GM19193 (cell line): ENCODE data around the gene CAPN14.

Experiments used
- POLR2A ChIP-seq: IDR thresholded peaks from 4 replicates; pipeline ENCODE4 v1.6.1; 2011; ENCODE audit not compliant: insufficient read depth, insufficient read length; ENCODE audit errors: extremely low read depth

The CAPN14 gene, protein sequence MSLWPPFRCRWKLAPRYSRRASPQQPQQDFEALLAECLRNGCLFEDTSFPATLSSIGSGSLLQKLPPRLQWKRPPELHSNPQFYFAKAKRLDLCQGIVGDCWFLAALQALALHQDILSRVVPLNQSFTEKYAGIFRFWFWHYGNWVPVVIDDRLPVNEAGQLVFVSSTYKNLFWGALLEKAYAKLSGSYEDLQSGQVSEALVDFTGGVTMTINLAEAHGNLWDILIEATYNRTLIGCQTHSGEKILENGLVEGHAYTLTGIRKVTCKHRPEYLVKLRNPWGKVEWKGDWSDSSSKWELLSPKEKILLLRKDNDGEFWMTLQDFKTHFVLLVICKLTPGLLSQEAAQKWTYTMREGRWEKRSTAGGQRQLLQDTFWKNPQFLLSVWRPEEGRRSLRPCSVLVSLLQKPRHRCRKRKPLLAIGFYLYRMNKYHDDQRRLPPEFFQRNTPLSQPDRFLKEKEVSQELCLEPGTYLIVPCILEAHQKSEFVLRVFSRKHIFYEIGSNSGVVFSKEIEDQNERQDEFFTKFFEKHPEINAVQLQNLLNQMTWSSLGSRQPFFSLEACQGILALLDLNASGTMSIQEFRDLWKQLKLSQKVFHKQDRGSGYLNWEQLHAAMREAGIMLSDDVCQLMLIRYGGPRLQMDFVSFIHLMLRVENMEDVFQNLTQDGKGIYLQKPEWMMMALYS

GRCh38 chr2:31217465-31218200 lies at the start of gene CAPN14:
TSS of gene CAPN14 (minus strand) at chr2:31217515. CDS start at chr2:31205447, 12,068 bp downstream.
- no peak for TF ChIP-seq POLR2A

DNA sequence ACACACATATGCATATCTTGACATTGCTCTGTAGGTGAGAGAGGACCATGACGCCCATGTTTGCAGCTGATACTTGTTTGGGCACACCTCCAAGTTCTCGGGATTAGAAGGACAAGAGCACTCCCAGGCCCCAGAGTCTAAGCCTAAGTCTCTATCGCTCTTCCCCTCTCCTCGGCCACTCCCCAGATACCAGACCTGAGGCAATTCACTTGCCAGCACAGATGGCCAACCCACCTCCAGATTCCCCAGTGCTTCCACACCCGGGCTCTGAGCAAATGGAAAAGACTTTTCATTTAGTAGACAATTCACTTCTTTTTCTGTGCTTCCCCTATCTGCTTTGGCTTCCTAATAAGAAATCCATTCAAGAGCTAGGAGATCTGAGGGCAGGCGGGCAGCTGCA lies 49.5 kb upstream of the CAPN14 start:
- no peak for TF ChIP-seq POLR2A

GRCh38 chr2:31265234-31265633 lies 47.9 kb upstream of the CAPN14 start:
- TF ChIP-seq POLR2A: no peak

DNA sequence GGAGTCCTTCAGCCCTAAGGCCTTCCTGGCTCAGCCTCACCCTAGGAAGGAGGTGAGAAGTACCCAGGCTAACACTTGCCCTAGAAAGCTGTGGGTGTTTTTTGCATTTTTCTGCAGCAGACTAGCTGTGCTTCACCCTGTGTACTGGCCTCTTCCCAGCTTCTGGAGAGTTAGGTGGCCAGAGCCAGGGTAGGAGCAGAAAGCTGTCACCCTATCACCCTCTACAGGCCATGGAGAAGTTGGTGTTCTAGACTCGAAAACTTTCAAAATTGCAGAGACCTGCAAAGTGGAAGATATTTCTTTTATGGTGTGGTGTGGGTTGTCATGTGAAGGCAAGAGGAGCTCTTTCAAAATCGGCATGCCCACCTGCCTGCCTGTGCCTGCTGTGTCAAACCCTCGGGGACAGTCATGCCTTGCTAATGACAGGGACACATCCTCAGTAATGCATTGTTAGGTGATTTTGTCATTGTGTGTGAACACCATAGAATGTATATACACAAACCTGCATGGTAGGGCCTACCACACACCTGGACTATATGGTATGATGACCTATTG lies 46.4 kb upstream of the CAPN14 start:
- TF ChIP-seq POLR2A: no peak

DNA sequence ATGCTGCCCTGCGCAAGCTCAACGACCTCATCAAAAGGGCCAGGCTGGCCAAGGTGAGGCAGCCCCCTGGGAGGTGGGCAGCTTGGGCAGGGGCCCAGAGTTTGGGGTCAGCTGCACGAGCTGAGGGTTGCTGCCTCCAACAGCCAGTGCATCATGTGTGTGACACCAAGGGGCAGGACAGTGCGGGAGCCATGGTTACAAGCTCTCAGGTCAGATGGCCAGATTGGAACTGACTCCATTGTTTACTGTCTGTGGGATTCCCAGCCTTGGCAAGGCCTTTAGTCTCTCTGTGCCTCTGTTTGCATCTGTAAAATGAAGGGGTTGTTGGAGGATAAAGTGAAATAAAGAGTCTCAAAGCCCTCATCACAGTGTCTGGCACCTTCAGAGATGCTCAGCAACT lies 43.6 kb upstream of the CAPN14 start:
- TF ChIP-seq POLR2A: no peak

DNA sequence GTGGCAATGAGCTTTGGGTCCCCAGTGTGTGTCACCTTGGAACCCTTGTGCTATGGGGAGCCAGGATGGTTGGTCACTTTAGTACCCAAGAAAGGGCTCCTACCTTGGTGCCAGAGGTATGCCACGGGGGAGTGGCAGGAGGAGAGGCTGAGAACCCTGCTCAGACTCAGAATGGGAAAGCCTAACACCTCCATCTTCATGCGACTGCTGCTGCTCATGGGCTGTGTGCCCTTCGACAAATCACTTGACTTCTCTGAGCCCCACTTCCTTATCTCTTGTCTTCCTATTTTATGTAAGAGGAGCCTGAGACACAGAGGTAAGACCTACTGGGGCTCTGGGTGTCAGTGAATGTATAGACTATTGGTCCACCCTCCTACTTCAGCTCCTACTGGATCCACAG lies 41.8 kb upstream of the CAPN14 start:
- TF ChIP-seq POLR2A: no peak

DNA sequence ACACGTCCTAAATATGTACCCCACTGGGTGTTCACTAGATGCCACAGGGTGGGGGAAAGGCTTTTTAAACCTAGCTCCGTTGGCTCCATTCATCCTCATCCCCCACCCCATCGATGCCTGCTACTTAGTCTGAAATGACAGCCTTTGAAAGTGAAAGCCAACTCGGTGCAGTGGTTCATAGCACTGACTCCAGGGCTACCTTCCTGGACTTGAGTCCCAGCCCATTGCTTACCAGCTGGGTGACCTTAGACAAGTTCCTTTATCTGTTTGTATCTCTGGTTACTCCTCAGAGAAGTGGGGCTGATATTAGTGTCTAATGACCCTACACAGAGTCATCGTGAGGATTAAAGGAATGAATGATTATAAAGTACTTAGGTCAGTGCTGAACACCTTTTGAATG lies 41.0 kb upstream of the CAPN14 start:
- TF ChIP-seq POLR2A: no peak

GRCh38 chr2:31256611-31257382 lies 39.5 kb upstream of the CAPN14 start:
- no peak for TF ChIP-seq POLR2A

DNA sequence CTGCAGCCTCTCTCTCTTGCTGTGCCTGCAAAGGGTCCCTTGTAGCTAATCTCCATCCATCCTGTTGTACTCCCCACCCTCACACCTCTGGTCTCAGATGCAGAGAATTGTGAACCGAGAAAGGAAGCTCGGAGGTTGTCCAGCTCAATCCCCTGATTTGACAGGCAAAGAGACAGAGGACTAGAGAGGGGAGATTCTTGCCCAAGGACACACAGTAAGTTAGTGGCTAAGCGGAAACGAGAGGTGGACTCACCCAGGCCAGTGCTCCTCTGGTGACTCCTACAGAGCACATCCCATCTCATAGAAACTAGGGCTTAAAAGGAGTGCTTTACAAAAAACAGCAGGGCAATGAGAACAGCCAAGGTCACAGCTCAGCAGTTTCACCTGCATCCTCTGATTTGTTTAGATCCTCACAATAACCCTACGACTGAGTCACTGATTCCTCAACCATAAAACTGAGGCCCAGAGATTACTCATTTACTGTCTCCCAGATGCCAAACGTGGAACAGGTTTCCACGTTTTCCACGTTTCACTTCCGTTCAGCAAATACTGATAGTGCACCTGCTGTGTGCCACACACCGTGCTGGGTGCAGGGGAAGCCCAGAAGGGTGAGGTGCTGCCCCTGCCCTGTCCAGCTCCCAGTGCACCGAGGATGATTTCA lies 38.7 kb upstream of the CAPN14 start:
- TF ChIP-seq POLR2A: no peak

DNA sequence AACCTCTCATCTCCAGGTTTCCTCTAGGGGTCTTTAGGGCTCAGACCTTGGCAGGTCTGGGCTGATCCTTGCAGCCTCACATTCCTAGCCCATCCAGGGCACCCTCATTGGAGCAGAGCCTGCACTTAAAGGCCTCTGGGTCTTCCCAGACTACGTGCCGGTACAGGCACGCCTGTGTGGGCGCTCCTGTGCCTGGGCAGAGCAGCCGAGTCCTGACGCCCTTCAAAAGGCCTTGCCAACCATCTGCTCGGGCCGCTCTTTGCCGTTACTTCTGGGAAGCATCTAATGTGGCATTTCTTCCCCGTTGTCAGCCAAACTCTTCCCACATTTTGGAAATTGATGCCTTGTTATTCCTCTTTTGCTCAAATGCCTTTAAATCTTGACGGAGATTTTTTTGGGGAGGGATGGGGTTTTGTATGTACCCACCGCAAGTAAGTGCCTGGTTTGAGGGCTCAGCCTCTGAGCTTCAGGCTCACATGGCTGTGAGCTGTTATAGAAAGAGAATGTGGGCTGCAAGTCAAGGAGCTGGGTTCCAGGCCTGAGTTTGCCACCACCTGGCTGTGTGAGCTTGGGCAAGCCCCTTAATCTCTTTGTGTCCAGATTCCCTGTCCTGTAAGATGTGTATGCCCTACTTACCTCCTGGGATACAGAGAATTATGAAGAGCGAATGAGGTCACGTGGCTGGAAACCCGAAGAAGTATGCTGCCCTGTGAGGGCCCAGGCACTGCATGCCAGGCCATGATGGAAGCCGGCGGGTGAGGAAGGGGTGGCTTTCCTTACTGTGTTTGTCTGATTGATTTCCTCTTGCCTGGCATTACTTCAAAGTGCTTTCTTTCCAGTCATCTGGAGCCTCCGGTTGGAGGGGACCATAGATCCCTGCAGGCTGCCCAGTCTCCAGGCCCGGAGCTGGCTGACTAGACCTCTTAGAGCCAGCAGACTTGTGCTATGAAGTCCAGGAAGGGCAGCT lies 37.2 kb upstream of the CAPN14 start:
- TF ChIP-seq POLR2A: no peak

GRCh38 chr2:31253356-31254131 lies 36.2 kb upstream of the CAPN14 start:
- no peak for TF ChIP-seq POLR2A

DNA sequence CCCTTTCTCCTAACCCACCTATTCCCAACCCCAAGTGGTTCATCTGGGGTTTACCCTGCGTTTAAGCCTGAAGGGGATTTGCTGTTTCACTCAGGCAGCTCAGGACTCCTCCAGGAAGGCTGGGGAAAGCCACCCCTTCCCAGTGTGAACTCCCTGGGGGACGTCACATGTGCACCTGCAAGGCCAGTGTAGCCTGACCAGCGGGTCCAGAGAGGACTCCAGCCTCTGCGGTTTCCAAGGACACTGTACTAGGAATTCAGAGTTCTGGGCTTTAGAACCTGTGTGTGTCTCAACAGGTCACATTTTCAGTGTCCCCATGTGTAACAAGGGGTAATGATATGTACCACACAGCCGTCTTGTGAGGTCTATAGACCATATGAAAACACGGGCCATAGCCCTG lies 34.5 kb upstream of the CAPN14 start:
- TF ChIP-seq POLR2A: no peak
